ENCODE results near the gene FADS3.

DNA sequence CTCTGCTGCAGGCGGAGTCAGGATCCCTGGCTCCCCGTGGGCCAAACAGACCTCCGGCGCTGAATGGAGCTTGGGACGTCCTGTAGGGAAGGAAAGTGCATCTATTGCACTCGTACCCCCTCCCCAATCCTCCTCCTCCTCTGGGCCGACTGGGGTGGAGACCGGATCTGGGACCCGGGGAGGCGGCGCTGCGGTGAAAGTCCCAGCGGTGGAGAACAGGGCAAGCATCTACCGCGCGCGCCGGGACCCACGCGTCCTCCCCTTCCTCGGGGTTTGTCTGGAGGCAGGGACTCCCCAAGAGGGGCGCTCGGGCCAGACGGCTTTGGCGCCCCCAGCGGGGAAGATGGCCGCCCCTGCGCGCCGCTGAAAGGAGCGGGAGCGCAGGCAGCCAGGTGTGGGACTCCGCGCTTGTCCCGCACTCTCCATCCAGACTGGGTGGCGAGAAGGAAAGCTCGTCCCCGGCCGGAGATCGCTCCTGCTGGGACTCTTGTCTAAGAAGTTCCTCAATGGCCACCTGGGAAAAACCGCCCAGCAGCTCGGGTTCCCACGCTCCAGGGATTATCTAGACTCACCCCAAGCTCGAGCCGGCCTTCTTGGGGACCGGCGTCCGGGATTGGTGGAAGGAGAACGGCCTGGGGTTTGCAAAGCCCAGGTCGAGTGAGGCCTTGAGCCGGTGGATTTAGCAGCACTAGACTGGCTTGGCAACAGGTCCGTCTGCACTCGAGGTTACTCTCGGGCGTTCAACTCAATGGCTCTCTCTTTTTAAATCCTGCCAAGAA, 62.5 kb downstream of the FADS3 start:
- TF ChIP-seq POLR2A (IDR thresholded peaks at IDR 0.05): no peak
- TF ChIP-seq, protein P1, sequence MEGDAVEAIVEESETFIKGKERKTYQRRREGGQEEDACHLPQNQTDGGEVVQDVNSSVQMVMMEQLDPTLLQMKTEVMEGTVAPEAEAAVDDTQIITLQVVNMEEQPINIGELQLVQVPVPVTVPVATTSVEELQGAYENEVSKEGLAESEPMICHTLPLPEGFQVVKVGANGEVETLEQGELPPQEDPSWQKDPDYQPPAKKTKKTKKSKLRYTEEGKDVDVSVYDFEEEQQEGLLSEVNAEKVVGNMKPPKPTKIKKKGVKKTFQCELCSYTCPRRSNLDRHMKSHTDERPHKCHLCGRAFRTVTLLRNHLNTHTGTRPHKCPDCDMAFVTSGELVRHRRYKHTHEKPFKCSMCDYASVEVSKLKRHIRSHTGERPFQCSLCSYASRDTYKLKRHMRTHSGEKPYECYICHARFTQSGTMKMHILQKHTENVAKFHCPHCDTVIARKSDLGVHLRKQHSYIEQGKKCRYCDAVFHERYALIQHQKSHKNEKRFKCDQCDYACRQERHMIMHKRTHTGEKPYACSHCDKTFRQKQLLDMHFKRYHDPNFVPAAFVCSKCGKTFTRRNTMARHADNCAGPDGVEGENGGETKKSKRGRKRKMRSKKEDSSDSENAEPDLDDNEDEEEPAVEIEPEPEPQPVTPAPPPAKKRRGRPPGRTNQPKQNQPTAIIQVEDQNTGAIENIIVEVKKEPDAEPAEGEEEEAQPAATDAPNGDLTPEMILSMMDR (IDR thresholded peaks at IDR 0.05): peak in 2 of 3 donors; percentile 40 to 43

Measured in ovary (tissue), 3 donors.